ENCODE measurements around the gene TEN1. TPM values are rescaled to one million over a fixed set of nuclear protein-coding genes. Genes with fewer than 3 reads are reported as not detected.
A peak's percentile ranks its signal among the peaks of the same experiment; 100 is the strongest.

Gene TEN1
- total and polyA plus RNA-seq, 2 of the 13 experiments (the other 11 are each of a cell fraction or from before 2014, with no cell fraction given) = 18.0 to 21.3 TPM

DNA sequence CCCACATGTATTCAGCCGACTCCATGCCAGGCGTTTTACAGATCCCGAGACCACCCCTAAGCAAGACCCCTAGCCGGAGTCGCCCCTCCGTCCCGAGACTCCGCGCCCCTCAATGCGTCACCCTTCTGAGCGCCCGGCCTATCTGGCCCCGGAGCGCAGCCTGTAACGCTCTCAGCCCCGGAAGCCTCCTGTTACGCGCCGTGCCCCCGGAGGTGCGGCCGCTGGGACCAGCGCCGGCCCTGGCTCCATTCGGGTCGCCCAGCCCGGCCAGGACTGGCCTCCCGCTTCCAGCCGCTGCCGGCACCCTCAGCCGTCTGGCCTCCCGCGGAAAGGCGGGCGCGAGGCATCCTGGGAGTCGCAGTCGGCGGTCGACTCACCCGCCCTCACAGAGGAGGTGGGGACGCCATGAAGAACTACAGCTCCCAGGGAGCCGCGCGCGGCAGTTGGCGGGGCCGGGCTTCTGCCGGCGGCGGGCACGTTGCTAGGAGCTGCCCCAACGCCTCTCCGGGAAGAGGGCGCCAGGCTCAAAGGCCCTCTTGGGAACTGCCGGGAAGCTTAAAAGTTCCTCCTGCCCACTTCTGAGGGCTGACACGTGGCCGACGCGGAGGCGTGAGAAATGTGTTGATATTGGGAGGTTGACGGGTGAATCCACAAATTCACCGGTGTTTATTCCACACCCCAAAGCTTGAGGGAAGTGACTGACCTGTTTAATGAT, 38.2 kb upstream of the TEN1 start, which contains the start of gene FBF1 (continued):
- TF ChIP-seq RFXAP (CRISPR knock-in tag; IDR thresholded peaks at IDR 0.05; ENCODE audit: borderline replicate concordance) = peak; percentile 94
- 0 out of 2 replicates have a peak, but pooled peaks have one; percentile 53 for TF ChIP-seq ZNF484 (CRISPR knock-in tag; IDR thresholded peaks at IDR 0.05; ENCODE audit: borderline replicate concordance, low read depth)
- no peak for TF ChIP-seq ZNF382 (CRISPR knock-in tag; IDR thresholded peaks at IDR 0.05; ENCODE audit: borderline replicate concordance)
- TF ChIP-seq ADNP (CRISPR knock-in tag; IDR thresholded peaks at IDR 0.05) = no peak
- TF ChIP-seq KDM6A (CRISPR knock-in tag; IDR thresholded peaks at IDR 0.05; ENCODE audit: low read depth) = no peak
- no peak for TF ChIP-seq SCMH1 (CRISPR knock-in tag; IDR thresholded peaks at IDR 0.05; ENCODE audit: borderline replicate concordance)
- TF ChIP-seq ZNF180 (CRISPR knock-in tag; IDR thresholded peaks at IDR 0.05; ENCODE audit: borderline replicate concordance, low read depth) = no peak
- TF ChIP-seq ZSCAN9 (CRISPR knock-in tag; IDR thresholded peaks at IDR 0.05; ENCODE audit: borderline replicate concordance) = peak; percentile 95
- TF ChIP-seq ZNF557 (CRISPR knock-in tag; IDR thresholded peaks at IDR 0.05) = no peak
- TF ChIP-seq CHD2 (IDR thresholded peaks at IDR 0.05; ENCODE audit: low read depth, low read length) = peak; percentile 64; the same call in 1 of the 2 replicates
- TF ChIP-seq ZBTB7B (CRISPR knock-in tag; IDR thresholded peaks at IDR 0.05) = peak; percentile 89; the same call in 1 of the 2 replicates
- TF ChIP-seq TCF12 (IDR thresholded peaks at IDR 0.05) = no peak
- TF ChIP-seq TCF12 (CRISPR knock-in tag; IDR thresholded peaks at IDR 0.05) = peak; percentile 85
- peak; percentile 98 for TF ChIP-seq XRCC5 (optimal IDR thresholded peaks at IDR 0.05; ENCODE audit: low read length)
- TF ChIP-seq SMAD9 (CRISPR knock-in tag; IDR thresholded peaks at IDR 0.05) = no peak
- peak; percentile 100 for TF ChIP-seq MXI1 (IDR thresholded peaks at IDR 0.05; ENCODE audit: borderline replicate concordance, low read depth, low read length)
- peak; percentile 91 for TF ChIP-seq ZNF430 (CRISPR knock-in tag; IDR thresholded peaks at IDR 0.05)
- TF ChIP-seq BRD4 (CRISPR knock-in tag; IDR thresholded peaks at IDR 0.05) = peak; percentile 93
- TF ChIP-seq MZF1 (CRISPR knock-in tag; IDR thresholded peaks at IDR 0.05; ENCODE audit: borderline replicate concordance) = no peak
- TF ChIP-seq, protein P1, sequence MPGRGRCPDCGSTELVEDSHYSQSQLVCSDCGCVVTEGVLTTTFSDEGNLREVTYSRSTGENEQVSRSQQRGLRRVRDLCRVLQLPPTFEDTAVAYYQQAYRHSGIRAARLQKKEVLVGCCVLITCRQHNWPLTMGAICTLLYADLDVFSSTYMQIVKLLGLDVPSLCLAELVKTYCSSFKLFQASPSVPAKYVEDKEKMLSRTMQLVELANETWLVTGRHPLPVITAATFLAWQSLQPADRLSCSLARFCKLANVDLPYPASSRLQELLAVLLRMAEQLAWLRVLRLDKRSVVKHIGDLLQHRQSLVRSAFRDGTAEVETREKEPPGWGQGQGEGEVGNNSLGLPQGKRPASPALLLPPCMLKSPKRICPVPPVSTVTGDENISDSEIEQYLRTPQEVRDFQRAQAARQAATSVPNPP (CRISPR knock-in tag; IDR thresholded peaks at IDR 0.05) = peak; percentile 91; the same call in 1 of the 2 replicates
- TF ChIP-seq, protein P2, sequence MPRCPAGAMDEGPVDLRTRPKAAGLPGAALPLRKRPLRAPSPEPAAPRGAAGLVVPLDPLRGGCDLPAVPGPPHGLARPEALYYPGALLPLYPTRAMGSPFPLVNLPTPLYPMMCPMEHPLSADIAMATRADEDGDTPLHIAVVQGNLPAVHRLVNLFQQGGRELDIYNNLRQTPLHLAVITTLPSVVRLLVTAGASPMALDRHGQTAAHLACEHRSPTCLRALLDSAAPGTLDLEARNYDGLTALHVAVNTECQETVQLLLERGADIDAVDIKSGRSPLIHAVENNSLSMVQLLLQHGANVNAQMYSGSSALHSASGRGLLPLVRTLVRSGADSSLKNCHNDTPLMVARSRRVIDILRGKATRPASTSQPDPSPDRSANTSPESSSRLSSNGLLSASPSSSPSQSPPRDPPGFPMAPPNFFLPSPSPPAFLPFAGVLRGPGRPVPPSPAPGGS (CRISPR knock-in tag; IDR thresholded peaks at IDR 0.05) = peak; percentile 76; the same call in 1 of the 2 replicates
- peak; percentile 83; the same call in 1 of the 2 replicates for TF ChIP-seq ZSCAN21 (CRISPR knock-in tag; IDR thresholded peaks at IDR 0.05; ENCODE audit: borderline replicate concordance)
- TF ChIP-seq ATF1 (CRISPR knock-in tag; IDR thresholded peaks at IDR 0.05) = no peak
- TF ChIP-seq TBX2 (CRISPR knock-in tag; IDR thresholded peaks at IDR 0.05; ENCODE audit: borderline replicate concordance) = peak; percentile 91
- TF ChIP-seq, protein P3, sequence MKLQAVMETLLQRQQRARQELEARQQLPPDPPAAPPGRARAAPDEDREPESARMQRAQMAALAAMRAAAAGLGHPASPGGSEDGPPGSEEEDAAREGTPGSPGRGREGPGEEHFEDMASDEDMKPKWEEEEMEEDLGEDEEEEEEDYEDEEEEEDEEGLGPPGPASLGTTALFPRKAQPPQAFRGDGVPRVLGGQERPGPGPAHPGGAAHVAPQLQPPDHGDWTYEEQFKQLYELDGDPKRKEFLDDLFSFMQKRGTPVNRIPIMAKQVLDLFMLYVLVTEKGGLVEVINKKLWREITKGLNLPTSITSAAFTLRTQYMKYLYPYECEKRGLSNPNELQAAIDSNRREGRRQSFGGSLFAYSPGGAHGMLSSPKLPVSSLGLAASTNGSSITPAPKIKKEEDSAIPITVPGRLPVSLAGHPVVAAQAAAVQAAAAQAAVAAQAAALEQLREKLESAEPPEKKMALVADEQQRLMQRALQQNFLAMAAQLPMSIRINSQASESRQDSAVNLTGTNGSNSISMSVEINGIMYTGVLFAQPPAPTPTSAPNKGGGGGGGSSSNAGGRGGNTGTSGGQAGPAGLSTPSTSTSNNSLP (IDR thresholded peaks at IDR 0.05; ENCODE audit: low read depth, low read length) = no peak; the same call in 1 of the 2 replicates
- TF ChIP-seq, protein P4, sequence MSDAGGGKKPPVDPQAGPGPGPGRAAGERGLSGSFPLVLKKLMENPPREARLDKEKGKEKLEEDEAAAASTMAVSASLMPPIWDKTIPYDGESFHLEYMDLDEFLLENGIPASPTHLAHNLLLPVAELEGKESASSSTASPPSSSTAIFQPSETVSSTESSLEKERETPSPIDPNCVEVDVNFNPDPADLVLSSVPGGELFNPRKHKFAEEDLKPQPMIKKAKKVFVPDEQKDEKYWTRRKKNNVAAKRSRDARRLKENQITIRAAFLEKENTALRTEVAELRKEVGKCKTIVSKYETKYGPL (CRISPR knock-in tag; IDR thresholded peaks at IDR 0.05) = peak; percentile 80
- no peak for TF ChIP-seq ZNF468 (CRISPR knock-in tag; IDR thresholded peaks at IDR 0.05)

Data from HepG2 (cell line).